ENCODE data around the gene GALR3.
"Not testable (repeated sequence)": the region's sequence is repeated elsewhere in the genome, so short reads cannot be mapped to it uniquely, and the experiment has no call there.

Gene GALR3

GRCh38 chr22:37794376-37794775 lies 28.8 kb upstream of the GALR3 start:
- no peak for DNase-seq (ENCODE audit: low read depth)
- TF ChIP-seq CTCF (IDR thresholded peaks at IDR 0.05; ENCODE audit: control insufficient read depth, insufficient read depth, low read depth, low read length, missing control alignments), result no peak
- H3K4me3 ChIP-seq (ENCODE audit: control insufficient read depth, low read depth, low read length), result no peak overlapping the region

- TF ChIP-seq CTCF (IDR thresholded peaks at IDR 0.05; ENCODE audit: control insufficient read depth, insufficient read depth, low read depth, low read length, missing control alignments), result no peak
- H3K4me3 ChIP-seq (ENCODE audit: control insufficient read depth, low read depth, low read length), result no peak overlapping the region
- DNase-seq (ENCODE audit: low read depth), result no peak
Observed at GRCh38 chr22:37796079-37796478, 27.1 kb upstream of the GALR3 start.

- not testable (repeated sequence) for H3K4me3 ChIP-seq (ENCODE audit: control insufficient read depth, low read depth, low read length); DNase-seq (ENCODE audit: low read depth)
Observed at GRCh38 chr22:37797259-37797658, 25.9 kb upstream of the GALR3 start.

GRCh38 chr22:37797874-37798500 lies 25.2 kb upstream of the GALR3 start:
- H3K4me3 ChIP-seq (ENCODE audit: control insufficient read depth, low read depth, low read length), result no peak overlapping the region
- no peak for DNase-seq (ENCODE audit: low read depth)
- TF ChIP-seq CTCF (IDR thresholded peaks at IDR 0.05; ENCODE audit: control insufficient read depth, insufficient read depth, low read depth, low read length, missing control alignments), result no peak

GRCh38 chr22:37799979-37800378 lies 23.2 kb upstream of the GALR3 start:
- DNase-seq (ENCODE audit: low read depth); H3K4me3 ChIP-seq (ENCODE audit: control insufficient read depth, low read depth, low read length): not testable (repeated sequence)

- DNase-seq (ENCODE audit: low read depth), result no peak
- H3K4me3 ChIP-seq (ENCODE audit: control insufficient read depth, low read depth, low read length), result peak overlapping the region; percentile 61
- no peak for TF ChIP-seq CTCF (IDR thresholded peaks at IDR 0.05; ENCODE audit: control insufficient read depth, insufficient read depth, low read depth, low read length, missing control alignments)
Observed at GRCh38 chr22:37801946-37802309, 21.3 kb upstream of the GALR3 start.

GRCh38 chr22:37802310-37803194 lies 20.6 kb upstream of the GALR3 start:
- no peak for DNase-seq (ENCODE audit: low read depth)
- no peak for TF ChIP-seq CTCF (IDR thresholded peaks at IDR 0.05; ENCODE audit: control insufficient read depth, insufficient read depth, low read depth, low read length, missing control alignments)
- peak overlapping the region; percentile 61 for H3K4me3 ChIP-seq (ENCODE audit: control insufficient read depth, low read depth, low read length)
